K562 (cell line): ENCODE measurements around the gene GORASP2. TPM values are rescaled to one million over a fixed set of nuclear protein-coding genes. Genes with fewer than 3 reads are reported as not detected.

Source experiments
- ATAC-seq: fragments of 200-7000 bp; cut with Tn5 transposase; 3 replicates; pipeline ENCODE4 v1.9.1; 2020; ENCODE audit warnings: moderate library complexity
- BruUV-seq: library from RNA; stranded (reverse); fragments of 400-500 nt; replicated peaks from 2 replicates; lab custom pipeline; 2021; lab: Mats Ljungman, UMichigan
- CTCF ChIA-PET: fragments of 300-600 bp; formaldehyde crosslinking; extraction: SDS; loops from one replicate; lab custom pipeline; 2021; ENCODE audit warnings: low intra/inter-chr PET ratio; lab: Yijun Ruan, JAX
- POLR2A ChIA-PET: fragments of 300-600, 350-650 bp; sonication (Branson Sonifier 250); formaldehyde crosslinking; extraction: SDS; loops from one replicate; lab custom pipeline; 2021; ENCODE audit warnings: antibody characterized with exemption, inconsistent platforms; lab: Yijun Ruan, JAX
- DNase-seq, 4 experiments: peaks; one replicate each; pipeline versions ENCODE4 v3.0.0 to v3.0.0-alpha.2; 2011 to 2018; ENCODE audit warnings: low spot score in 3 of 4, mixed read lengths in 3 of 4; ENCODE audit errors: extremely low read depth in 1 of 4
- FAIRE-seq: peaks from 2 replicates; lab custom pipeline; 2011; peaks lifted over from hg19 to GRCh38; lab: Jason Lieb, UNC
- H2AFZ ChIP-seq: 2 replicates; pipeline ENCODE4 v1.6.0; 2011; ENCODE audit warnings: low read depth, low read length, control low read depth, inconsistent platforms
- H3K27ac ChIP-seq: fragments of 200-600 bp; 3 replicates; pipeline ENCODE4 v1.8.0; 2011; ENCODE audit warnings: low read depth, mild to moderate bottlenecking, control low read depth, inconsistent platforms, low read length, moderate library complexity, mixed read lengths; ENCODE audit errors: extremely low read depth
- H3K27me3 ChIP-seq, 2 experiments: fragments of 300-600 bp in 1 of 2; 2 replicates in 1 of 2; 3 replicates in 1 of 2; pipeline versions ENCODE4 v1.6.0 to v1.8.0; 2011; ENCODE audit warnings: inconsistent platforms in 2 of 2, low read length in 2 of 2, mild to moderate bottlenecking in 1 of 2, mixed read lengths in 1 of 2, moderate library complexity in 1 of 2; ENCODE audit not compliant: control insufficient read depth in 2 of 2, insufficient read depth in 2 of 2
- H3K36me3 ChIP-seq: fragments of 300-600 bp; 3 replicates; pipeline ENCODE4 v1.8.0; 2011; ENCODE audit warnings: mild to moderate bottlenecking, low read length, inconsistent platforms; ENCODE audit not compliant: control insufficient read depth, insufficient read depth
- H3K4me1 ChIP-seq, 2 experiments: fragments of 200-600 bp in 1 of 2; replicated peaks in 1 of 2; 2 replicates in 1 of 2; 3 replicates in 1 of 2; pipeline versions ENCODE4 v1.5.1 to v1.8.0; 2011; ENCODE audit warnings: inconsistent platforms in 2 of 2, low read length in 2 of 2, mild to moderate bottlenecking in 1 of 2, mixed read lengths in 1 of 2, moderate library complexity in 1 of 2; ENCODE audit not compliant: control insufficient read depth in 2 of 2, insufficient read depth in 2 of 2
- H3K4me2 ChIP-seq: 2 replicates; pipeline ENCODE4 v1.6.1; 2011; ENCODE audit warnings: low read length, control low read depth, inconsistent platforms, mixed read lengths; ENCODE audit not compliant: insufficient read depth
- H3K4me3 ChIP-seq: fragments of 200-600 bp; sonication (generic), shearing (Covaris generic); 2 replicates; pipeline ENCODE4 v1.5.1; 2016; ENCODE audit warnings: control low read depth, inconsistent platforms
- H3K79me2 ChIP-seq: fragments of 200-600 bp; 3 replicates; pipeline ENCODE4 v1.8.0; 2011; ENCODE audit warnings: low read length, inconsistent platforms; ENCODE audit not compliant: control insufficient read depth, insufficient read depth
- H3K9ac ChIP-seq, 2 experiments: 2 replicates each; pipeline versions ENCODE4 v1.6.0 to v1.6.1; 2011; ENCODE audit warnings: low read depth in 2 of 2, low read length in 2 of 2, control low read depth in 1 of 2, inconsistent platforms in 1 of 2, mild to moderate bottlenecking in 1 of 2, mixed read lengths in 1 of 2; ENCODE audit not compliant: insufficient read depth in 1 of 2
- H3K9me1 ChIP-seq: one replicate; pipeline ENCODE4 v1.6.0; 2011; ENCODE audit warnings: inconsistent platforms, mild to moderate bottlenecking, low read length, moderate library complexity; ENCODE audit not compliant: control insufficient read depth, insufficient read depth
- H3K9me3 ChIP-seq: replicated peaks from 2 replicates; pipeline ENCODE4 v1.5.1; 2011; ENCODE audit warnings: low read depth, low read length, inconsistent platforms; ENCODE audit not compliant: control insufficient read depth, insufficient read depth
- H4K20me1 ChIP-seq: replicated peaks from 2 replicates; pipeline ENCODE4 v1.6.1; 2011; ENCODE audit warnings: low read length, inconsistent platforms, mixed read lengths; ENCODE audit not compliant: control insufficient read depth, insufficient read depth
- CTCF ChIP-seq, 3 experiments: IDR thresholded peaks in 2 of 3; conservative IDR thresholded peaks in 1 of 3; 2 replicates each; pipeline ENCODE4 v1.5.1; 2011 to 2012; ENCODE audit warnings: low read length in 3 of 3, mild to moderate bottlenecking in 3 of 3, control low read depth in 2 of 3, improper control_type of control experiment in 1 of 3, inconsistent platforms in 1 of 3, low read depth in 1 of 3, mixed read lengths in 1 of 3, moderate library complexity in 1 of 3; ENCODE audit not compliant: insufficient read depth in 2 of 3
- FOSL1 ChIP-seq: fragments of 200-800 bp; sonication (Bioruptor generic); conservative IDR thresholded peaks from 2 replicates; pipeline ENCODE4 v1.6.1; 2016; ENCODE audit warnings: missing genetic modification characterization, missing compliant biosample characterization
- KAT2B ChIP-seq: IDR thresholded peaks from one replicate; pipeline ENCODE4 v1.6.1; 2012; ENCODE audit warnings: low read depth, mild to moderate bottlenecking, control low read depth, inconsistent platforms, low read length, moderate library complexity
- MAFK ChIP-seq: IDR thresholded peaks from 2 replicates; pipeline ENCODE4 v1.6.1; 2011; ENCODE audit warnings: low read length, improper control_type of control experiment
- MECOM ChIP-seq: fragments of 250-450 bp; sonication (Bioruptor Pico); IDR thresholded peaks from 2 replicates; pipeline ENCODE4 v1.8.0; 2022; ENCODE audit warnings: inconsistent platforms
- NEUROD1 ChIP-seq: fragments of 150-350 bp; IDR thresholded peaks from 2 replicates; pipeline ENCODE4 v1.6.1; 2014; ENCODE audit warnings: borderline replicate concordance, low read length, low read depth; ENCODE audit not compliant: partially characterized antibody
- NUFIP1 ChIP-seq: fragments of 450-650 bp; IDR thresholded peaks from 2 replicates; pipeline ENCODE4 v1.6.1; 2018; ENCODE audit not compliant: partially characterized antibody
- PTRF ChIP-seq: fragments of 450-650 bp; IDR thresholded peaks from 2 replicates; pipeline ENCODE4 v1.6.1; 2016; ENCODE audit warnings: mild to moderate bottlenecking, missing genetic modification characterization, missing compliant biosample characterization
- RAD21 ChIP-seq, 2 experiments: fragments of 250-450 bp in 1 of 2; fragments of 450-650 bp in 1 of 2; sonication (Bioruptor Pico) in 1 of 2; formaldehyde crosslinking in 1 of 2; IDR thresholded peaks in 1 of 2; conservative IDR thresholded peaks in 1 of 2; 2 replicates each; pipeline versions ENCODE4 v1.4.0 to v1.8.0; 2020 to 2022; ENCODE audit warnings: mild to moderate bottlenecking in 2 of 2, moderate library complexity in 1 of 2
- RBBP5 ChIP-seq: fragments of 200-600 bp; sonication (generic); IDR thresholded peaks from 2 replicates; pipeline ENCODE4 v1.6.1; 2012; ENCODE audit warnings: borderline replicate concordance, mild to moderate bottlenecking, low read length, control low read depth, inconsistent platforms; ENCODE audit not compliant: insufficient read depth, poor library complexity, severe bottlenecking
- RFX1 ChIP-seq: fragments of 450-650 bp; IDR thresholded peaks from 2 replicates; pipeline ENCODE4 v1.6.1; 2016; ENCODE audit warnings: mild to moderate bottlenecking, moderate library complexity
- RHOXF2B ChIP-seq: fragments of 250-450 bp; sonication (Bioruptor Pico); conservative IDR thresholded peaks from 2 replicates; pipeline ENCODE4 v1.5.1; 2021
- ZZZ3 ChIP-seq: fragments of 450-650 bp; IDR thresholded peaks from 2 replicates; pipeline ENCODE4 v1.6.1; 2016; ENCODE audit warnings: antibody characterized with exemption, mild to moderate bottlenecking, moderate library complexity
- WGBS: fragments of 100-300 bp; shearing (Covaris generic); methylation state at CpG from one replicate; pipeline ENCODE4 v1.1.6; 2016; ENCODE audit warnings: low coverage, mixed read lengths; ENCODE audit not compliant: insufficient coverage; ENCODE audit errors: missing lambda C conversion rate; 5-methylcytosine and 5-hydroxymethylcytosine counted together
- in situ Hi-C: fragments of 300-500 bp; cut with MboI; formaldehyde crosslinking; loops from 4 replicates; pipeline ENCODE4 v1.15.0; 2018; ENCODE audit warnings: inconsistent platforms, mixed read lengths
- intact Hi-C: fragments of 100-400 bp; cut with micrococcal nuclease; formaldehyde crosslinking; loops from 2 replicates; pipeline ENCODE4 v1.14.2; 2022
- polyA plus RNA-seq, 8 experiments: library from polyadenylated mRNA; depleted of rRNA in 4 of 8; stranded (reverse) in 5 of 8; unstranded in 3 of 8; fragments of >200 nt; fragmentation: Nextera tagmentation in 2 of 8; fragmentation: Illumina TruSeq in 1 of 8; extraction: Ambion mirVana in 2 of 8; extraction: Trizol in 1 of 8; gene quantifications; 2 replicates each; pipeline versions ENCODE4 v1.2.1 to v1.2.3, GENCODE V29; 2011 to 2014; ENCODE audit warnings: inconsistent platforms in 1 of 8, missing spikeins in 1 of 8
- total RNA-seq, 7 experiments: library from RNA; depleted of rRNA in 6 of 7; stranded (reverse); fragments of >200 nt in 6 of 7; fragmentation: Illumina TruSeq in 2 of 7; extraction: Trizol in 2 of 7; gene quantifications; 2 replicates each; pipeline versions ENCODE4 v1.2.1 to v1.2.3, GENCODE V29; 2011 to 2021; ENCODE audit warnings: low replicate concordance in 1 of 7

The GORASP2 gene
- total and polyA plus RNA-seq, 9 of the 15 experiments (the other 6 are each of a cell fraction or from before 2014, with no cell fraction given): 27.4 to 180 (median 59.6) TPM

DNA sequence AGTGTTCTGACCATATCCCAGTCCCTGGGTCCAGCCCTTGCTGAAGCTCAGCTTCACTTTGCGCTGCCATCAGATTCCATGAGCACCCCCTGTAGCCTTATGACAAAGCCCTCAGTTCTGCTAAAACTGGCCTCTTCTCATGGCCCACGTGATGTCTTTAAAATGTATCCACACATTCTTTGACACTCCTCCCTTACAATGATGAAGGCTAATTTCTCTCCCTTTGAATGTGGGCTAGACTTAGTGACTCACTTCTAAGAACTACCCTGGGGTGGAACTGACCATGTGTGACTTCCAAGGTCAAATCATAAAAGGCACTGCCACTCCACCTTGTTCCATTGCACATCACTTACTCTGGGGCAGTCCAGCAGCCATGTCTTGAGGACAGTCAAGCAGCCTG is 45.4 kb upstream of the GORASP2 start:
- FAIRE-seq: no peak
- intact Hi-C loops: no loop called here
- CTCF ChIA-PET: no interaction called here

DNA sequence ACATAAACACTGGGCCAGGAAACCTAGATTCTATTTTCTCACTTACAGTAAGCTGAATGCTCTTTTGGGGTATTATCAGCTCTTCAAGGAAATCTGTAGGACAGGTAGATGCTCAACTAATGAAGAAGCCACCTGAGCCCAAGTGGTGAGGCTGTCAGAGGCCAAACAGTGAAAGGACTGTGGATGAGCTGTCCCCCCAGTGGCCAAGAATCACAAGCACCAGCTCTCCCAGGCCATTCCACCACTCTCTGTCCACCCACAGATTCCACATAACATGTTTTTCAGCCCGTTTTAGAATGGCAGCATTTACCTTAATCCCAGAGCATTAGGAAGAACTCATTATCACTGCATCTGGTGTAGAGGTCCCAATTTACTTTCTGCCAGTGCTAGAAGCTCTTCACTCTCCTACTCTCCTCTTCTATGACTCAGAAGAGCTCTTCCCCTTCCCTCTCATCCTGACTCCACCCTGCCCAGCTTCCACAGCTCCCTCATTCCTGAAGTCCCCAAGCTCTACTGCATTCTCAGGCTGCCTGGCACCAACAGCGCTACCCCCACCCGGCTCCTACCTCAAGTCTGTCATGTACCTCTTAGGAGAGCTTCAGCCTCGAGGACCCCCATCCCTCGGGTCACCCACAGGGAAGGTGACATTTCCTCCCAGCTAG is 43.8 kb upstream of the GORASP2 start:
- no peak overlapping the region for H3K9ac ChIP-seq
- H3K4me2 ChIP-seq: no peak overlapping the region
- H3K79me2 ChIP-seq: no peaks in the 10 kb centered on the region
- peaks cover 27 to 29% of the 10 kb centered on the region in 2 experiments; a peak in 4 of 5 replicates for H3K27me3 ChIP-seq
- intact Hi-C loops: no loop called here
- CTCF ChIA-PET: no interaction called here
- no peaks in the 10 kb centered on the region for H4K20me1 ChIP-seq
- no TSS peak for BruUV-seq
- DNase-seq: no peak
- no peak overlapping the region for H3K4me3 ChIP-seq
- no peak for FAIRE-seq
- no peaks in the 10 kb centered on the region for H3K9me3 ChIP-seq
- WGBS: 0% methylated on average over 5 of the region's 5 CpGs
- H3K9me1 ChIP-seq: no peaks in the 10 kb centered on the region
- in situ Hi-C loops: no loop called here
- TF ChIP-seq RAD21 (CRISPR knock-in tag; conservative IDR thresholded peaks at IDR 0.05 in 1 of 2, IDR thresholded peaks at IDR 0.05 in 1 of 2) (0 out of 4 replicates have a peak, but pooled peaks of 1 of the 2 experiments have one; percentile 8), CTCF (IDR thresholded peaks at IDR 0.05 in 2 of 3, conservative IDR thresholded peaks at IDR 0.05 in 1 of 3; ENCODE audit: insufficient read depth in 2 of 3, low read depth in 1 of 3, low read length in 3 of 3) (peak; percentile 21 to 45 (median 24); a peak in 3 of 6 replicates), FOSL1 (tag) (peak; percentile 36; the same call in 1 of the 2 replicates), KAT2B (no peak), RFX1 (no peak), RBBP5 (no peak)
- no peak overlapping the region for H2AFZ ChIP-seq
- H3K36me3 ChIP-seq: no peaks in the 10 kb centered on the region
- no peaks in the 10 kb centered on the region for H3K4me1 ChIP-seq
- H3K27ac ChIP-seq: no peak overlapping the region
- ATAC-seq: peak; percentile 76; the same call in 2 of the 3 replicates
- POLR2A ChIA-PET: interaction anchor here (1.2 to 1.8 kb wide), 2 partner anchors 10 to 17 kb away, joined by 4 to 6 read pairs; no protein-coding TSS in a partner anchor

More for the DNA sequence above, 45.4 kb upstream of the GORASP2 start:
- in situ Hi-C loops: no loop called here
- DNase-seq (no peak), ATAC-seq (no peak)
- BruUV-seq: no TSS peak
- H3K9ac ChIP-seq: no peak overlapping the region
- H3K9me3 ChIP-seq: no peaks in the 10 kb centered on the region
- peaks cover 28 to 32% of the 10 kb centered on the region in 2 experiments; a peak in 4 of 5 replicates for H3K27me3 ChIP-seq
- H3K4me2 ChIP-seq: no peak overlapping the region
- TF ChIP-seq RHOXF2B (CRISPR knock-in tag) (no peak), MAFK (no peak), ZZZ3 (no peak), MECOM (CRISPR knock-in tag) (no peak), NEUROD1 (no peak), PTRF (tag) (no peak), NUFIP1 (no peak)
- no peak overlapping the region for H3K4me3 ChIP-seq
- H3K27ac ChIP-seq: no peak overlapping the region
- 0% methylated on average over 2 of the region's 2 CpGs for WGBS
- H3K36me3 ChIP-seq: no peaks in the 10 kb centered on the region
- POLR2A ChIA-PET: no interaction called here
- H3K9me1 ChIP-seq: no peaks in the 10 kb centered on the region
- no peaks in the 10 kb centered on the region for H3K4me1 ChIP-seq
- no peak overlapping the region for H2AFZ ChIP-seq
- H4K20me1 ChIP-seq: no peaks in the 10 kb centered on the region
- no peaks in the 10 kb centered on the region for H3K79me2 ChIP-seq
